Esophagus muscularis mucosa (tissue), 4 donors: ENCODE measurements around the gene OLFML2B. TPM values are rescaled to one million over a fixed set of nuclear protein-coding genes. Genes with fewer than 3 reads are reported as not detected.
A peak's percentile ranks its signal among the peaks of the same experiment; 100 is the strongest.

Source experiments
- DNase-seq: peaks from one replicate; pipeline ENCODE4 v3.0.0-alpha.2; 2017; ENCODE audit errors: extremely low spot score
- H3K27ac ChIP-seq, 4 donors: fragments of 200-600 bp; sonication (generic); replicated peaks in 1 of 4; 1 replicate in 3 of 4; 2 replicates in 1 of 4; pipeline ENCODE4 v1.5.1; 2016 to 2019; ENCODE audit warnings: mild to moderate bottlenecking in 1 of 4
- H3K27me3 ChIP-seq, 4 donors: fragments of 200-600 bp; sonication (generic); one replicate each; pipeline versions ENCODE4 v1.5.1 to v1.6.0; 2016 to 2019
- H3K36me3 ChIP-seq, 4 donors: fragments of 200-600 bp; sonication (generic); one replicate each; pipeline ENCODE4 v1.5.1; 2016 to 2019
- H3K4me1 ChIP-seq, 4 donors: fragments of 200-600 bp; sonication (generic); one replicate each; pipeline ENCODE4 v1.5.1; 2016 to 2019
- H3K4me3 ChIP-seq, 4 donors: fragments of 200-600 bp; sonication (generic); 1 replicate in 2 of 4; 2 replicates in 2 of 4; pipeline ENCODE4 v1.5.1; 2016 to 2019; ENCODE audit warnings: mild to moderate bottlenecking in 4 of 4, moderate library complexity in 1 of 4
- H3K9me3 ChIP-seq, 4 donors: fragments of 200-600 bp; sonication (generic); 1 replicate in 3 of 4; 2 replicates in 1 of 4; pipeline ENCODE4 v1.5.1; 2016 to 2019
- EP300 ChIP-seq: sonication (generic); formaldehyde crosslinking; IDR thresholded peaks from one replicate; pipeline ENCODE4 v1.6.1; 2017; ENCODE audit warnings: antibody characterized with exemption
- POLR2A ChIP-seq: fragments of 450-650 bp; IDR thresholded peaks from one replicate; pipeline ENCODE4 v1.6.1; 2017; ENCODE audit warnings: antibody characterized with exemption, moderate library complexity, mild to moderate bottlenecking, low read depth
- POLR2AphosphoS5 ChIP-seq, 2 donors: sonication (generic); formaldehyde crosslinking; IDR thresholded peaks; one replicate each; pipeline ENCODE4 v1.6.1; 2017; ENCODE audit warnings: antibody characterized with exemption in 2 of 2
- WGBS: methylation state at CpG from one replicate; pipeline ENCODE4 v1.1.5; 2018; 5-methylcytosine and 5-hydroxymethylcytosine counted together
- intact Hi-C: fragments of 100-400 bp; cut with DNase I; formaldehyde crosslinking; loops from one replicate; pipeline ENCODE4 v1.15.1; 2023
- total RNA-seq, 4 donors: library from RNA; depleted of rRNA; stranded (reverse); fragments of >200 nt; gene quantifications; one replicate each; pipeline versions ENCODE4 v1.1.0 to v1.2.1, GENCODE V29; 2016
- TF ChIP-seq, protein P1 (sequence below), 3 experiments: fragments of 200-600 bp in 2 of 3; fragments of 450-650 bp in 1 of 3; sonication (generic) in 2 of 3; IDR thresholded peaks; one replicate each; pipeline ENCODE4 v1.5.1; 2017 to 2019; ENCODE audit warnings: antibody characterized with exemption in 3 of 3, mild to moderate bottlenecking in 2 of 3, moderate library complexity in 1 of 3

OLFML2B gene
- total RNA-seq, 4 donors from 2014 or later = 1.2 to 6.7 (median 5.9) TPM

DNA sequence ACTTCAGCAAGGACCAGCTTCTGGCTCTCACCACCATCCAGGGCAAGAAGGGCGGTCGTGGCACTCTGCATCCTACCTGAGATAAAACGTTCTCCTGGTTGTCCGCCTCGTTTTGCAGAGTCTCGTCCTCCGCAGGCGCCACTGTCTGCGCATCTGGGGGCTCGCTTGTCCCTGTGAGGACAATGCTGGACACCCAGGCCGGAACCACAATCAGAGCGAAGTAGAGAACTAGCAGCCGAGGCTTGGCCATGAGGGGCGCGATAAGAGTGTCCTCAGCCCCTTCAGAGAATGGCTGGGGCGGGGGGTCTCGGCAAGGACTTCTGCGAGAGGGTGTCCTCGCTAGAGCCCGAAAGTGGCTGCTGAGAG, 505 bp downstream of the OLFML2B start:
- peak overlapping the region; percentile 58 to 69 (median 64) for H3K4me3 ChIP-seq
- H3K4me1 ChIP-seq = peaks cover 21 to 39% (median 26%) of the 10 kb centered on the region in 4 donors
- H3K27me3 ChIP-seq = peaks cover 0 to 35% (median 0%) of the 10 kb centered on the region in 4 donors
- no peaks in the 10 kb centered on the region for H3K9me3 ChIP-seq
- DNase-seq = no peak
- intact Hi-C loops = loop anchor here (5.0 kb wide), 1 partner anchor 231 kb away; no protein-coding TSS in a partner anchor
- no peaks in the 10 kb centered on the region for H3K36me3 ChIP-seq
- peak overlapping the region; percentile 32 to 64 (median 47) for H3K27ac ChIP-seq
- WGBS = 30% methylated on average over 16 of the region's 20 CpGs
- TF ChIP-seq, protein P1, sequence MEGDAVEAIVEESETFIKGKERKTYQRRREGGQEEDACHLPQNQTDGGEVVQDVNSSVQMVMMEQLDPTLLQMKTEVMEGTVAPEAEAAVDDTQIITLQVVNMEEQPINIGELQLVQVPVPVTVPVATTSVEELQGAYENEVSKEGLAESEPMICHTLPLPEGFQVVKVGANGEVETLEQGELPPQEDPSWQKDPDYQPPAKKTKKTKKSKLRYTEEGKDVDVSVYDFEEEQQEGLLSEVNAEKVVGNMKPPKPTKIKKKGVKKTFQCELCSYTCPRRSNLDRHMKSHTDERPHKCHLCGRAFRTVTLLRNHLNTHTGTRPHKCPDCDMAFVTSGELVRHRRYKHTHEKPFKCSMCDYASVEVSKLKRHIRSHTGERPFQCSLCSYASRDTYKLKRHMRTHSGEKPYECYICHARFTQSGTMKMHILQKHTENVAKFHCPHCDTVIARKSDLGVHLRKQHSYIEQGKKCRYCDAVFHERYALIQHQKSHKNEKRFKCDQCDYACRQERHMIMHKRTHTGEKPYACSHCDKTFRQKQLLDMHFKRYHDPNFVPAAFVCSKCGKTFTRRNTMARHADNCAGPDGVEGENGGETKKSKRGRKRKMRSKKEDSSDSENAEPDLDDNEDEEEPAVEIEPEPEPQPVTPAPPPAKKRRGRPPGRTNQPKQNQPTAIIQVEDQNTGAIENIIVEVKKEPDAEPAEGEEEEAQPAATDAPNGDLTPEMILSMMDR (IDR thresholded peaks at IDR 0.05) = no peak
- no peak for TF ChIP-seq POLR2A
- TF ChIP-seq EP300 = no peak
- TF ChIP-seq POLR2AphosphoS5 (IDR thresholded peaks at IDR 0.05) = no peak

DNA sequence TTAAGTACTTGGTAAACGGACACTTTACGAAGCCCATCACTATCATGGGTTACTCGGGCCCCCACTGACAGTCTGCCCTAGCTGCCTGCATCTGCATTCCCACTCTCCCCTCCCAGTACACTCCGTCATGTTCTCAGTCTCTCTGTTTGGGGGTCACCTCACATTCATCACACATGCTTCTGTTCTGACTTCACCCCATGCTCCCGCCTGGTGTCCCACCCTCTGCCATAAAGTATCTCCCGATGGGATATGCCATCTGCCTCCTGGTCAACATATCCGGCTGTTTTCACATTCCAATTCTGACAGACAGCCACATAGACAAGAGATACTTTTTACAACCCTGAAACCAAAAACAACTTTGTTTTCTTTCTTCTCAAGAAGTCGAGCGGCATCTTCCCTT, 1.0 kb downstream of the OLFML2B start:
- H3K27ac ChIP-seq = peak overlapping the region in 1 of 4 donors; percentile 32
- peaks cover 21 to 39% (median 26%) of the 10 kb centered on the region in 4 donors for H3K4me1 ChIP-seq

DNA sequence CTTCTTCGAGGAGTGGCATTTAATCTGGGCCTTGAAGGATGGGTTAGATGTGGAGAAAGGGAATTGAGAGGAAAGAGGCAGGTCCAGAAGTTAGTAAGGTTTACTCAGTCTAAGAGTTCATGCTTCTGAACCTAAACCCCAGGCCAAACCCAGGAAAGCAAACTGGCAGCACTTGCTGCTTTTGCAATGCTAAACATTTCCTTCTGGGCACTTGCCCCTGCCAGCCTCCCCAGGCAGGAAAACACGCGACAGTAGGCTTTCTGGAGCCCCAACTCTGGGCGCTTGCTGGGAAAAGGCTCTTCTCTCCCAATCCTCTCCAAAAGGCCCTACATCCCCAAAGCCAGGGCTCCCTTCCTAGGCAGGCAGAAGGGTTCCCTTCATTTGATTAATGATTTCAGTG, 2.5 kb downstream of the OLFML2B start:
- intact Hi-C loops = loop anchor here (5.0 kb wide), 1 partner anchor 229 kb away; no protein-coding TSS in a partner anchor
- Histone ChIP-seq H3K27me3 (peaks cover 0 to 24% (median 0%) of the 10 kb centered on the region in 4 donors), H3K36me3 (peaks cover 0 to 4% (median 0%) of the 10 kb centered on the region in 4 donors), H3K9me3 (no peaks in the 10 kb centered on the region), H3K27ac (no peak overlapping the region), H3K4me3 (no peak overlapping the region), H3K4me1 (peaks cover 21 to 39% (median 26%) of the 10 kb centered on the region in 4 donors)
- TF ChIP-seq POLR2A (no peak), EP300 (no peak), POLR2AphosphoS5 (IDR thresholded peaks at IDR 0.05) (no peak)
- TF ChIP-seq, protein P1 (IDR thresholded peaks at IDR 0.05) = no peak
- no peak for DNase-seq
- WGBS = 67% methylated on average over 4 of the region's 4 CpGs

More for the DNA sequence above, 1.0 kb downstream of the OLFML2B start:
- intact Hi-C loops = loop anchor here (5.0 kb wide), 1 partner anchor 230 kb away; no protein-coding TSS in a partner anchor
- 71% methylated on average over 9 of the region's 9 CpGs for WGBS
- Histone ChIP-seq H3K4me3 (peak overlapping the region; percentile 58 to 69 (median 64)), H3K27me3 (peaks cover 0 to 35% (median 0%) of the 10 kb centered on the region in 4 donors), H3K36me3 (peaks cover 0 to under 1% (median 0%) of the 10 kb centered on the region in 4 donors), H3K9me3 (no peaks in the 10 kb centered on the region)
- TF ChIP-seq, protein P1 (IDR thresholded peaks at IDR 0.05) = no peak
- no peak for TF ChIP-seq EP300
- TF ChIP-seq POLR2A = no peak
- no peak for TF ChIP-seq POLR2AphosphoS5 (IDR thresholded peaks at IDR 0.05)
- no peak for DNase-seq

DNA sequence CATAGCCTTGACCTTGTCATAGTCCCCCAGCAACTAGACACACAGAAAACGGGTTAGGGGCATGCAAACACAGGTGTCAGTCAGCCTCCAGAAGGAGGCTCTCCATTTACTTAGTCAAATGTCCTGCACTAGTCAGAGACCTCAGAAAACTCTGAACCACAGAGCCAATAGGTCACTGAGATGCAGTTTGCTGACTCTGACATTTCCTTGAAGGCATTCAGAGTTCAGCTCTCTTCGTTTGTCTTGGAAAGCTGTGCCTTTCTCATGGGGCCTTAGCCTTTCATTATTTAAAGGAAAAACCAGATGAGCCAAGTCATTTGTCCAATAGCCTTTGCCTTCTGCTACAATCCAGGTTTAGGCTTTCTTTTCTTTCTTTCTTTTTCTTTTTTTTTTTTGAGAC, 3.5 kb downstream of the OLFML2B start:
- Histone ChIP-seq H3K4me1 (peaks cover 21 to 39% (median 26%) of the 10 kb centered on the region in 4 donors), H3K36me3 (peaks cover 0 to 4% (median 0%) of the 10 kb centered on the region in 4 donors), H3K4me3 (no peak overlapping the region), H3K27ac (no peak overlapping the region), H3K27me3 (peaks cover 0 to 15% (median 0%) of the 10 kb centered on the region in 4 donors), H3K9me3 (no peaks in the 10 kb centered on the region)
- WGBS = 42% methylated on average over 2 of the region's 2 CpGs
- intact Hi-C loops = loop anchor here (5.0 kb wide), 1 partner anchor 228 kb away; no protein-coding TSS in a partner anchor
- DNase-seq = no peak
- TF ChIP-seq, protein P1 (IDR thresholded peaks at IDR 0.05) = no peak
- TF ChIP-seq POLR2AphosphoS5 (IDR thresholded peaks at IDR 0.05) = no peak
- TF ChIP-seq EP300 = no peak
- no peak for TF ChIP-seq POLR2A

DNA sequence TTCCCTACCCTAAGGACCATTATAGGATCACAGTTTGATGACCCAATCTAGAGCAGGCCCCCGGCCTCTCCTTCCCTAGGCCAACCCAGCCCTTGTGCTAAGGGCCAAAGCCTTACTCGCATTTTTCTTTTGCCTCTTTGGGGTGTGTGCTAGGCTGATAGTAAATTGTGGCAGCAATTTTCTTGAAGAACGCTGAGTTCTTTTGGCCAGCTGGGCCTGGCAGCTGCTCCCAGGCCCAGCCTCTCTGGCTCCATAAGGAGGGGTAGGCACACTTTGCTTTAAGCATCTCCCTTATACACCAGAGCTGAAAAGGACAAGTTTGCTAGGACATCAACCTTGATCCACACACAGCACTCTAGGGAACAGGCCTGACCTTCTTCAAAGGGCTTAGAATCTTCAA, 4.2 kb downstream of the OLFML2B start:
- Histone ChIP-seq H3K27me3 (peaks cover 0 to 9% (median 0%) of the 10 kb centered on the region in 4 donors), H3K27ac (no peak overlapping the region), H3K4me1 (peaks cover 19 to 36% (median 24%) of the 10 kb centered on the region in 4 donors), H3K9me3 (no peaks in the 10 kb centered on the region), H3K36me3 (peaks cover 0 to 4% (median 0%) of the 10 kb centered on the region in 4 donors), H3K4me3 (no peak overlapping the region)
- WGBS = 55% methylated on average over 3 of the region's 3 CpGs
- intact Hi-C loops = no loop called here
- TF ChIP-seq EP300 (no peak), POLR2A (no peak), POLR2AphosphoS5 (IDR thresholded peaks at IDR 0.05) (no peak)
- TF ChIP-seq, protein P1 (IDR thresholded peaks at IDR 0.05) = no peak
- DNase-seq = no peak
